Epithelial cell of proximal tubule (primary cell): ENCODE data around the gene NEGR1. TPM values are rescaled to one million over a fixed set of nuclear protein-coding genes. Genes with fewer than 3 reads are reported as not detected.

Experiments
- DNase-seq: peaks from one replicate; pipeline ENCODE4 v3.0.0-alpha.2; 2011; ENCODE audit warnings: low read depth
- H3K4me3 ChIP-seq: 2 replicates; pipeline ENCODE4 v1.5.1; 2011; ENCODE audit warnings: low read depth, mild to moderate bottlenecking, low read length
- total RNA-seq: library from RNA; depleted of rRNA; stranded (reverse); fragments of >200 nt; gene quantifications from 2 replicates; pipeline ENCODE4 v1.2.3, GENCODE V29; 2015
- TF ChIP-seq, protein P1 (sequence below): conservative IDR thresholded peaks from 2 replicates; pipeline ENCODE4 v1.5.1; 2012; ENCODE audit warnings: low read depth, mild to moderate bottlenecking, low read length

NEGR1 gene
- total RNA-seq, 1 donor from 2014 or later = 3.1 TPM

DNA sequence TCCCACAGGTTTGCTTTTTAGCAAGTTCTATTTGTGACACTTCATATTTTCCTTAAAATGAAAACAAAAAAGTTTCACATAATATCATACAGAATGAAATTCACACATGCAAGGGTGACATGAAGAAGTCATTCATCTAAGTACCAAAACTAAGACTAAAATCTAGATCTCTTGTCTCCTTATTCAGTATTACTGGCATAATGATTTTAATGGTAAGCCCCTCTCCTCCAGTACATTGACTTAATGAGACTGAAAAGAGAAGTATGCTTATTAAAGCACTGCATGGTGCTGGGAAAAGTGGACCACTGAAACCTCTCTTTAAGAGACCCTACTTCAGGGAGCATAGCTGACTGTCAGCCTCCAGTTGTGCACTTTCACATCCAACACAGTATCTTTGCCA is 99.5 kb downstream of the NEGR1 start:
- TF ChIP-seq, protein P1, sequence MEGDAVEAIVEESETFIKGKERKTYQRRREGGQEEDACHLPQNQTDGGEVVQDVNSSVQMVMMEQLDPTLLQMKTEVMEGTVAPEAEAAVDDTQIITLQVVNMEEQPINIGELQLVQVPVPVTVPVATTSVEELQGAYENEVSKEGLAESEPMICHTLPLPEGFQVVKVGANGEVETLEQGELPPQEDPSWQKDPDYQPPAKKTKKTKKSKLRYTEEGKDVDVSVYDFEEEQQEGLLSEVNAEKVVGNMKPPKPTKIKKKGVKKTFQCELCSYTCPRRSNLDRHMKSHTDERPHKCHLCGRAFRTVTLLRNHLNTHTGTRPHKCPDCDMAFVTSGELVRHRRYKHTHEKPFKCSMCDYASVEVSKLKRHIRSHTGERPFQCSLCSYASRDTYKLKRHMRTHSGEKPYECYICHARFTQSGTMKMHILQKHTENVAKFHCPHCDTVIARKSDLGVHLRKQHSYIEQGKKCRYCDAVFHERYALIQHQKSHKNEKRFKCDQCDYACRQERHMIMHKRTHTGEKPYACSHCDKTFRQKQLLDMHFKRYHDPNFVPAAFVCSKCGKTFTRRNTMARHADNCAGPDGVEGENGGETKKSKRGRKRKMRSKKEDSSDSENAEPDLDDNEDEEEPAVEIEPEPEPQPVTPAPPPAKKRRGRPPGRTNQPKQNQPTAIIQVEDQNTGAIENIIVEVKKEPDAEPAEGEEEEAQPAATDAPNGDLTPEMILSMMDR = no peak
- no peak overlapping the region for H3K4me3 ChIP-seq
- DNase-seq = no peak

DNA sequence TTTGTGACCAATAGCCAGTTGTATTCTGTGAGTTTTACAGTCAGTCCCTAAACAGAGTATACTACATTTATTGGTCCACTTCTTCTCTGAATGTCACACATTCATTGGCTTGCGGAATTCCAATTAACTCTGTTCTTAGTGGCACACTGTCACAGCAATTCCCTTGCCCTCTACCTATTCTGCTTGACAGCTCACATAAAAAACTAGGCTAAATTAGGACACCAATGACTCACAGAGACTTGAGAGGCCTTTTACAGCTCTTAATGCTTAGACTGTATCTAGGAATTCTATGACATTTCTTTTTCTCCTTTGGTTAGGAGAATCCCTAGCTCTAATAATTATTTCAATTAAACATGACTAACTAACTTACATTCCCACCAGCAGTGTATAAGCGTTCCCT is 104.1 kb downstream of the NEGR1 start:
- peak; percentile 63 for DNase-seq
- TF ChIP-seq, protein P1 = no peak
- H3K4me3 ChIP-seq = no peak overlapping the region

DNA sequence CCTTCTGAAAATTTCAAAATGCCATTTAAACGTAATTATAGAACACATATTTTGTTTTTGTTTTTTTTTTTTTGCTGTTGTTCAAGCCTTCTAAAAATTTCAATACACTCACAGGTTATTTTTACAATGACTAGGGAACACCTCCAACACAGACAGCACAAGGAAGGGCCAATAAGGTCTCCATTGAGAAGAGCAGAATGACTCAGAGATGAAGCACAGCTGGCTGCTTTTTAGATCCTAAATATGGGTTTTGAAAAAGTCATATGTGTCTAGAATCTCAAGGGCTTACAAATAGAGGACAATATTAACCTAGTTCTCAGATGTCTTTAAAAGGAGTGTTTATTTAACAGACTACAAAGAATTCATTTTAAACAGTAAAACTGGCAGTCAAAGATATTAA is 104.6 kb downstream of the NEGR1 start:
- H3K4me3 ChIP-seq = no peak overlapping the region
- TF ChIP-seq, protein P1 = no peak
- DNase-seq = no peak

DNA sequence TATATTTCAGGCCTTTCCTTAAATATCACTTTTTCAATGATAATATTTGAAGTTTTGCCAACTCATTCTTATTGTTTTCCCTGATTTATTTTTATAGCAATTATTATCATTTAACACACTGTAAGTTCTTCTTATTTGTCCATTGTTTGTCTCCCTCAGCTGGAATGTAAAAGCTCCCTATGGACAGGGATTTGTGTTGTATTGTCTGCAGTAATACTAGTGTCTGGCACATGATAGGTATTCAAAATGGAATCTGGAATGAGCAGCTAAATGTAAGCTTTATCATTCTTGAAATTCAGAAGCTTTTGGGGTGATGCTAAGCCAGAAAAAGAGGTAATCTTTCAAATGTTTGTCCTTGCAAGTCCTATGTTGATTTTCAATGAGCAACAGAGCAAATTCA is 112.1 kb downstream of the NEGR1 start:
- H3K4me3 ChIP-seq = no peak overlapping the region
- TF ChIP-seq, protein P1 = no peak
- DNase-seq = no peak

DNA sequence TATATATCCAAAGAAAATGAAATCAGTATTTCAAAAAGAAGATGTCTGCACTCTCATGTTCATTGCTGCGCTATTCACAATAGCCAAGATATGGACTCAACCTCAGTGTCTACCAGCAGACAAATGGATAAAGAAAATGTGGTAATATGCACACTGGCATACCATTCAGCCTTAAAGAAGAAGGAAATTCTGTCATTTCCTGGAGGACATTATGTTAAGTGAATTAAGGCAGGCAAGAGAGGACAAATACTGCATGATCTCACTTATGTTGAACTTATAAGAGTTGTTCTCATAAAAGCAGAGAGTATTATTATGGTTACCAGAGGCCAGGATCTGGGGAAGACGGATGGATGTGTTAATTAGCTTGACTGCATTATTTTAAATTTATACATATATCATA is 115.9 kb downstream of the NEGR1 start:
- DNase-seq = no peak
- H3K4me3 ChIP-seq = no peak overlapping the region
- TF ChIP-seq, protein P1 = no peak

DNA sequence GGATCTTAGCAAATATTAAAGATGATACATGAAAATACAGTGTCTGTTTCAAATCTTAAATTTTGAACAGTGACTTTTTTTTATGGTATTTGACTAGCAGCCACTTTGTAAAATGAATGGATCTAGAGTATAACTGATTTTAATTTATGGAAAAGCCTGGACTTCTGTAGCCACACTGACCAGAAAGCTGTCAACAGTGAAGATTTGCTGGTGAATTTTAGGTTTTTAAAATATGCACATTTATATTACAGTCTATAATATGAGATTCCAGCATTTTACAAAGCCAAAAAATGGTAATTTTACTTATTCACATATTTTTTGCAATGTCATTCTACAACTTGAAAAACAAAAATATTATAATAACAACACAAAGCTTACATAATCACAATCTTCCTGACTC is 131.8 kb downstream of the NEGR1 start:
- H3K4me3 ChIP-seq = no peak overlapping the region
- no peak for DNase-seq
- TF ChIP-seq, protein P1 = no peak

DNA sequence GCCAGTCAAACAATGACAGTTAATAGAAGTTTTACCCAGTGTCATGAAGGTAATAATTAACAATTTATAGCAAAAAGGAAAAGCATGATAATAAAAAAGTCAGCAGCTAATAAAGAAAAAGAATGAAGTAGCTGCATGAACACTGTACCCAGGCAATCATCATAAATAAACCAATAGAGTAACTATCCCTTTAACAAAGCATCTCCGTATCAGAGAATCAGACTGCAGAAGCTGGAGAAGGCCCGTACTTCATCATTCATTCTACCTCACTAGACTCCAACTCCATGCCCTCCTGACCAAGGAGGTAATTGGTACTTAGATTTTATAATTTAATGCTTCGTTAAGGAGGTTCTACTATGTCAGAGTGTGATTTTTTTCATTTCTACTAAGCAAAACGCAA is 140.5 kb downstream of the NEGR1 start:
- no peak overlapping the region for H3K4me3 ChIP-seq
- TF ChIP-seq, protein P1 = no peak
- no peak for DNase-seq
